Mammary epithelial cell (primary cell): ENCODE data around the gene ATG7.

Experiments used
- EZH2 ChIP-seq: IDR thresholded peaks from 2 replicates; pipeline ENCODE4 v1.6.1; 2012; ENCODE audit warnings: low read length, inconsistent platforms, borderline replicate concordance
- TF ChIP-seq, protein P1 (sequence below), 2 donors: IDR thresholded peaks in 1 of 2; conservative IDR thresholded peaks in 1 of 2; 2 replicates each; pipeline ENCODE4 v1.5.1; 2011 to 2012; ENCODE audit warnings: inconsistent platforms in 2 of 2, low read length in 2 of 2, mild to moderate bottlenecking in 2 of 2, control low read depth in 1 of 2, low read depth in 1 of 2; ENCODE audit not compliant: insufficient read depth in 1 of 2; ENCODE audit errors: extremely low read depth in 1 of 2

DNA sequence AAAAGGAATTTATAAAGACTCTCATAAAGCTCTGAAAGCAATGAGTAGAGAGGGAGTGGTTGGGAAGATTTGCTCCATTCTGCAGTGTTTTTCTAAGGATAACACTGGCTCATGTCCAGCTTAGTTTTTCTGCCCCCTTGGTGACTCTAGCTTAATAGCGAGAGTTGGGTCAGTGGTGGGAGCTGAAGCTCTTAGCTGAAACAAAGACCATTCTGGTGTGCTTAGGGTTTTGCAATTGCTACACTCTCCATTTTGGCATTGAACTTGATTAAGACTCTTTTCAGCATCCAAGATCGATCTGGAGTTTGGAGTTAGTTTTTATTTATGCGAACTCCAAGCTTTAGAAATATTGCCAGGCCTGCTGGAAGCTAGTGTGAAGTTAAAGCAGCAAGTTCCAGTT, 98.0 kb downstream of the ATG7 start:
- TF ChIP-seq, protein P1, sequence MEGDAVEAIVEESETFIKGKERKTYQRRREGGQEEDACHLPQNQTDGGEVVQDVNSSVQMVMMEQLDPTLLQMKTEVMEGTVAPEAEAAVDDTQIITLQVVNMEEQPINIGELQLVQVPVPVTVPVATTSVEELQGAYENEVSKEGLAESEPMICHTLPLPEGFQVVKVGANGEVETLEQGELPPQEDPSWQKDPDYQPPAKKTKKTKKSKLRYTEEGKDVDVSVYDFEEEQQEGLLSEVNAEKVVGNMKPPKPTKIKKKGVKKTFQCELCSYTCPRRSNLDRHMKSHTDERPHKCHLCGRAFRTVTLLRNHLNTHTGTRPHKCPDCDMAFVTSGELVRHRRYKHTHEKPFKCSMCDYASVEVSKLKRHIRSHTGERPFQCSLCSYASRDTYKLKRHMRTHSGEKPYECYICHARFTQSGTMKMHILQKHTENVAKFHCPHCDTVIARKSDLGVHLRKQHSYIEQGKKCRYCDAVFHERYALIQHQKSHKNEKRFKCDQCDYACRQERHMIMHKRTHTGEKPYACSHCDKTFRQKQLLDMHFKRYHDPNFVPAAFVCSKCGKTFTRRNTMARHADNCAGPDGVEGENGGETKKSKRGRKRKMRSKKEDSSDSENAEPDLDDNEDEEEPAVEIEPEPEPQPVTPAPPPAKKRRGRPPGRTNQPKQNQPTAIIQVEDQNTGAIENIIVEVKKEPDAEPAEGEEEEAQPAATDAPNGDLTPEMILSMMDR (conservative IDR thresholded peaks at IDR 0.05 in 1 of 2, IDR thresholded peaks at IDR 0.05 in 1 of 2; ENCODE audit: extremely low read depth in 1 of 2, insufficient read depth in 1 of 2, low read depth in 1 of 2, low read length in 2 of 2) = no peak
- no peak for TF ChIP-seq EZH2
